GM21786 (cell line): ENCODE data around the gene CREBL2.

Source experiments
- ATAC-seq: cut with Tn5 transposase; IDR thresholded peaks from one replicate; pipeline ENCODE4 v1.9.1; 2021; ENCODE audit not compliant: unreplicated experiment

CREBL2 gene

GRCh38 chr12:12671850-12672660, 60.4 kb downstream of the CREBL2 start:
- no peak for ATAC-seq

DNA sequence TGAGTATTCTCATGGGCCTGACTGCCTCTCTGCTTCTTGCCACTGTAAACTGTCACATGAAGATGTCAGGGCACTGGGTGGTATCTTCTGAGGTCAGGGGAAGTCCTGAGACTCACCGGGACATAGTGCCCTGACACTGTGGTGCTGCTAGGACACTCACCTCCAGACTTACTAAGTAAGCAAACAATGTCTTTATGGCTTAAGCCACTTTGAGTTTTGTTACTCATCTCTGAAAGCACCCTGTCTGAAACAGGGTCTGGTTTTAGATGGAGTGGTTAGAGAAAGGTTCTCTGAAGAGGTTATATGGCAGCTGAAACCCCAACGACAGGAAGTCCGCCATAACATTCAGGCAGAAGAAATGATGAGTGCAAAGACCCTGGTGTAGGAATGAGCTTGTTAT, 61.6 kb downstream of the CREBL2 start:
- peak; percentile 83 for ATAC-seq

DNA sequence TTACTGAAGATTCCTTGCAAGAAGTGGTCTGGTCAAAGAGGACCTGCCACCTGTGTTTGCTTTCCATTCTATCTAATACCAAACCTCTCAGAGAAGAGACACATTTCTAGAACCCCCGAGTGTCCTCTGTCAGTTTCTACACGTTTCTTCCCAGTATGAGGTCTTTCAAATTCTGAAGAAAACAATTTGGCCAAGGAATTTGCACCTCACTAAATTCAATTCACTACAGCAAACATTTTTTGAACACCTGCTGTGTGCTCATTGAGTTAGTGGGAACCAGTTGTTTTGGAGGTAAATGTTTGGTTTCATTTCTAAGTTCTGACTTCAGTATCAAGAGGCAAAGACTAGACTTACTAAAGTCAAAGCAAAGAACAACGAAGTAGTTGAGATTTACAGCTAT, 64.9 kb downstream of the CREBL2 start:
- no peak for ATAC-seq

- no peak for ATAC-seq
Observed at GRCh38 chr12:12681061-12681765, 69.5 kb downstream of the CREBL2 start.

- no peak for ATAC-seq
Observed at GRCh38 chr12:12682284-12682683, 70.6 kb downstream of the CREBL2 start.

DNA sequence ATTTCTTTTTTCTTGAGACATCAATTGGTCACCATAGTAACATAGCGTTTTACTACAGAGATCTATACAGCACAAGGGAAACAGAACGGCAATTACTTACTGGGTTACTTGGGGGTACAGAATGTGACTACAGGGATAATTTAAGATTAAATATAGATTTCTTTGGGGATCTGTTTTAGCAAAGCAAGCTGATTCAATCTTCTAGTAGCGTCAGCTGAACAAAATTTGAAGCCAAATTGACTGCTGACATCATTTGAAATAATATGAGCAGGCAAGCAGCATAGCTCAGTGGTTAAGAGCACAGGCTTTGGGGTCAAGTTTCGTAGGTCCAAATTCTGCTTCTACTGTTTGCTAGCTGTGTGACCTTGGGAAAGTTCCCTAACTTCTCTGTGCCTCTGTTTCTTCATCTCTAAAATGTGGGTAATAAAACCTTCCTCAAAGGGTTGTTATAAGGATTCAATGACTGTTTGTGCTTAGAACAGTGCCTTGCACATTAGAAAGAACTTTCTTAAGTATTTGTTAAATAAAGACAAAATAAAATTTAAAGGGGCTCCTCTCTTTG, 71.5 kb downstream of the CREBL2 start:
- ATAC-seq, result no peak

DNA sequence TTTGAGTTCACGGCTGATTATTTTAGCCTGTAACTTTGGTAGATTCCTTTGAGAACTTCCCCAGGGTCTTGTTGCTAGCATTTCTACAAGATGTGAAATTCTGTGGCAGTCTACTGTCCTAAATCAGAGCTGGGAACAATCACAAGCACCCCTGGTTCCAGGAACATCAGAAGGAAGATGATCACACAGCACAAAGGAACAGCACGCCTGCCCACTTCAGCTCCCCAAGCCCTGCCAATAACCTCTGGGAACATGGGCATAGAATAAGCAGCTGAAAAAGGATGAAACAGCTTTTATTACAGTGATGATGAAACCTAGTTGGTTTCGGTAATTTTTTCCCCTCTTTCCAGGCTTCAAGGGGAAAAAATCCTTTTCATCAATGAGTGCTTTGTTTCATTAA, 72.0 kb downstream of the CREBL2 start:
- ATAC-seq, result no peak

DNA sequence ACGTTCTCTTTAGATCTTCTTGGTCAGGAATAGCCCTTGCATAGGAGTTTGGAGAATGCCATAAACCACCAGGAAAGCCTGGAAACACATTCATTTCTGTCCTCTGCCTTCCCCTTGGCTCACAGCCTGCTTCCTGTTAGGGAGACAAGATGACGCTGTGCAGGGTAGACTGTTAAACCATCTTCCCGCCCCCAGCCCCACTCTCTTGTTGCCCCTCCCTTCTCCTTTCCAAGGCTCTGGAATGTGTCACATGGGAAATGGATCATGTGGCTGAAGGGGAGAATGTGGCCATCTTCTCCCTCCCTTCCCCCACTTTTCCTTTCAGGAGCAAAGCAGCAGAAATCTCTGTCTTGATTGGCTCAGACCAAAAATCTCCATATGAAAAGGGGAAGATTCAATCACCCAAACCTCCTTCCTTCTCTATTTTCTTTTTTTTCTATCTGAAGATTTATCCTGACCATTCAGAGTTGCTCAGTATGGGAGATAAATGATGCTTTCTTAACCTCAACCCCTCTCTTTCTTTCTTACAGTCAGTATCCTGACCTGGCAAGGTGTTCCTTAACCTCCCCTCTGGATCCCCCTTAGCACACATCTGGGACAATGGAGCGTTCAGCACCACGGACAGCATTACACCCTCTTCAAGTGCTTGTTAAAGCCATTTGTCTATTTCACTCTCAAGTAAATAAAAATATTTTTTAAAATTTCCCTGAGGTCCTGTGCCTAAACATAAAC, 72.9 kb downstream of the CREBL2 start:
- ATAC-seq, result no peak

DNA sequence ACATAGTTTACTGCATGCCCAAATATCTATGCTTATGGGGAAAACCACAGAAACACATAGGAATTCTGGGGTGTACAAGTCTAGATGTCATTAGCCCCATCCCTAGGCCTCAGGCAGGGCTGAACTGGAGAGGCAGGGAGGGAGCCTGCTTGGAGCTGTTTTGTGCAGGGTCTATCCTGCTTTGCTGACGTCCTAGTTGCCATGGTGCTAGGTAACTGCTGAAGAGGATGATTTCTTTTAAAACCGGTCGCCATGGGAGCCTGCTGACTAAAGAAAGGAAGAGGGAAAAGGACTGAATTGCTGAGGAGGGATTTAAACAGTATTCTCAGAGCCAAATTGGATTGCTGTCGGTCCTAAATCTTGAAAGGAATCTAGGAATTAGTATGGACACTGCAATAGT, 73.6 kb downstream of the CREBL2 start:
- ATAC-seq, result no peak

- ATAC-seq, result no peak
Observed at GRCh38 chr12:12686472-12686871, 74.8 kb downstream of the CREBL2 start.

DNA sequence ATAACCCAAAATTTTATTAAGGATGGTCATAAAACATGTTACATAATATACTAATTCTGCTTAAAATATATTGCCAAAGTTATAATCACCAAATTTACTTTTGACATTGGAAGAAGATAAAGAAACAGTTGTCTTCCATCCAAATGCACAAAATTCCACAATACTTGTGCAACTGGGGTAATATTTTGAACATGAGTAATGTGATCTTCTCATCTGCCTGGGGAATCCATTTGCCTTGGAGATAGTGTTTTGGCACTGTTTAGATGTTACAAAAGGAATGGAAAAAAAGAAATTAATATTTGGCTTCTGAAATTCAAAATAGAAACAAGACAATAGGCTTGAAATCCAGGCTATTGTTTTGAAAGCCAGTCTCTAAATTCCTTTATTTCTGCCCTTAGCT, 75.2 kb downstream of the CREBL2 start:
- no peak for ATAC-seq

DNA sequence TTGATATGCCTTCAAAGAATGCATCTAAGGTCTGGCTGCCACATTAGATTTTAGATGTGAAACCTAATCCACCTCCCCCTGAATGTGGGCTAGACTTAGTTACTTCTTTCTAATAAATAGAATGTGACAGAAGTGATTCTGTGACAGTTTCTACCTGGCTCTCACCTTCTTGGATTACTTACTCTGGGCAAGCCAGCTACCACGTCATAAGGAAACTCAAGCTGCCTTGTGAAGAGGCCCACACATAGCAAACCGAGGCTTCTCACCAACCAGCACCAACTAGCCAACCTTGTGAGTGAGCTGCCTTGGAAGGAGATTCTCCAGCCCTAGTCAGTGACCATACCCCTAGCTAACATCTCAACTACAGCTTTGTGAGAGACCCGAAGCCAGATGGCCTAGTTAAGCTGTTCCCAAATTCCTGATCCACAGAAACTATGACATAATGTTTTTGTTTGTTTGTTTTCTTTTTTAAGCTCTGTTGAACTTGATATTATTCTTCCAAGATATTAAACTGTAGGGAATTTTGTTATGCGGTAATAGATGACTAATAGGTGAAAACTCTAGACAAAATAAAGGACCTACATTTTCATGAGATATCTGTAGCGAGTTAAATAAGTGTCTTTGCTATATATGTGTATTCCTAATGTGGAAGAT, 78.1 kb downstream of the CREBL2 start:
- ATAC-seq, result no peak

- ATAC-seq, result no peak
Observed at GRCh38 chr12:12691549-12691948, 79.9 kb downstream of the CREBL2 start.

- no peak for ATAC-seq
Observed at GRCh38 chr12:12693111-12693671, 81.5 kb downstream of the CREBL2 start.
